Measurements from ENCODE around the gene ZFR2. TPM values are rescaled to one million over a fixed set of nuclear protein-coding genes. Genes with fewer than 3 reads are reported as not detected.
"Not testable (repeated sequence)": the region's sequence is repeated elsewhere in the genome, so short reads cannot be mapped to it uniquely, and the experiment has no call there.

The ZFR2 gene
- total RNA-seq, 1 donor = not detected

DNA sequence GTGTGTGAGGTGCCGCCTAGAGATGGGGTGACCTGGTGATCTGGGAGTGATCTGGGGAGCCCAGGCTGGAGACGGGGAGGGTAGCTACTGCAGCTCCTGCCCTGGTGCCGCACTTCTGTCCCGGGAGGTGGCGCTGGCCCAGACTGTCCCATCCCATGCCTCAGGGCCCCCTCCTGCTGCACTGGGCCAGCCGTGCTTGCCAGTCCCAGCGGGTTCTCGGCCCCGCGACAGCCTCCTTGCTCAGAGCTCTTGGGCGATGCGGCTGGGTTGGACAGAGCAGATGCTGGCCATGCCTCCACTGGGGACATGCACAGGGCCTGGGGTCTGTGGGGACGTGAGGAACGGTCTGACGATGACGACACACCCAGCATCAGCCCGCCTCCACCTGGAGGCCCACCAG lies 99.3 kb downstream of the ZFR2 start:
- no peak overlapping the region for H3K4me3 ChIP-seq (ENCODE audit: low read depth, low read length)
- TF ChIP-seq, protein P1, sequence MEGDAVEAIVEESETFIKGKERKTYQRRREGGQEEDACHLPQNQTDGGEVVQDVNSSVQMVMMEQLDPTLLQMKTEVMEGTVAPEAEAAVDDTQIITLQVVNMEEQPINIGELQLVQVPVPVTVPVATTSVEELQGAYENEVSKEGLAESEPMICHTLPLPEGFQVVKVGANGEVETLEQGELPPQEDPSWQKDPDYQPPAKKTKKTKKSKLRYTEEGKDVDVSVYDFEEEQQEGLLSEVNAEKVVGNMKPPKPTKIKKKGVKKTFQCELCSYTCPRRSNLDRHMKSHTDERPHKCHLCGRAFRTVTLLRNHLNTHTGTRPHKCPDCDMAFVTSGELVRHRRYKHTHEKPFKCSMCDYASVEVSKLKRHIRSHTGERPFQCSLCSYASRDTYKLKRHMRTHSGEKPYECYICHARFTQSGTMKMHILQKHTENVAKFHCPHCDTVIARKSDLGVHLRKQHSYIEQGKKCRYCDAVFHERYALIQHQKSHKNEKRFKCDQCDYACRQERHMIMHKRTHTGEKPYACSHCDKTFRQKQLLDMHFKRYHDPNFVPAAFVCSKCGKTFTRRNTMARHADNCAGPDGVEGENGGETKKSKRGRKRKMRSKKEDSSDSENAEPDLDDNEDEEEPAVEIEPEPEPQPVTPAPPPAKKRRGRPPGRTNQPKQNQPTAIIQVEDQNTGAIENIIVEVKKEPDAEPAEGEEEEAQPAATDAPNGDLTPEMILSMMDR (IDR thresholded peaks at IDR 0.05; ENCODE audit: insufficient read depth, low read length) = no peak
- DNase-seq (ENCODE audit: low read depth) = no peak

DNA sequence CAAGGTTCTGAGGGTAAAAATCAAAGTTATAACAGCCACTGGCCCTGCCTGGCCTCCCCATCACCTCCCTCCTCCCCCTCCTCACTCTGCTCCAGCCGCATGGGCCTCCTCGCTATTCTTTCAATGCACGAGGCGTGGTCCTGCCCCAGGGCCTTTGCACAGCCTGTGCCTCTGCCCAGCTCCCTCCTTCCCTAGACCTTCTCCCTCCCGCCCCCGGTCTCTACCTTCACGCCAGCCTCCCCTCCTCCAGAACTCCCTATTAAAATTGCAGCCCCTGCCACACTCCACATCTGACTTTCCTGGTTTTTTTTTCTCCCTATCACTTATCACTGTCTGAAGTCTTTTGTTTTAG lies 100.1 kb downstream of the ZFR2 start:
- no peak for DNase-seq (ENCODE audit: low read depth)
- H3K4me3 ChIP-seq (ENCODE audit: low read depth, low read length) = no peak overlapping the region
- TF ChIP-seq, protein P1 (IDR thresholded peaks at IDR 0.05; ENCODE audit: insufficient read depth, low read length) = no peak

DNA sequence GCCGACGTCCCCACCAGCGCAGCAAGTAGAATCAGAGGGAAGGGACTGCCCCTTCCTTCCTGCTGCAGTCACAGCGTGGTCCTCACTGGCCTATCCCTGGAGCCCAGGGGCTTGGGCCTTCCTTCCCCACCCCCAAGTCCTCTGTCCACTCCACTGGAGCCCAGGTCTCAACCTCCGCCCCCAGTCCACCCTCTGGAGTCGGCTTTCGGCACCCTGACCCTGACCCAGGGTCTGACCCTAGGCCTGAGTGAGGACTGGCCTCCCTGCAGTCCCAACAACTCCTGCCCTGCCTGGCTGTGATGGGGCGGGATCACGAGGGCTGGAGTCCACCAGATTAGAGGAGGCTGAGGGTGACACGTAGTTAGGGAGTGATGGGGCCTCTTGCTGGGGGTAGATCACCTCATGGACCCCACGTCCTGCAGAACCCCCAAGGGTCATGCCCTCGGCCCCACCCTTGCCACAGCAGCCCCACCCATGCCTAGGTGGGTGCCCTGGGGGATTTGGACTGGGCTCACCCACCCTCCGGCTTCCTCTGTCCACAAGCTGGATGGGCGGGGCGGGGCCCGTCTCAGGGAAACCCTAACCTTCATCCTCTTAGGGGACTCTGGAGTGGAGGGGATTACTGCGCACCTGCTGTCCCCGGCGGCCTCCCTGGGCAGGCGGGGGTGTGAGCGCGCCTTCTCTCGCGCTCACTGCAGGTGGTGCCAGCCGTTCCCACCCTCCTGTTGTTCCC lies 100.7 kb downstream of the ZFR2 start:
- TF ChIP-seq, protein P1 (IDR thresholded peaks at IDR 0.05; ENCODE audit: insufficient read depth, low read length) = no peak
- H3K4me3 ChIP-seq (ENCODE audit: low read depth, low read length) = no peak overlapping the region
- DNase-seq (ENCODE audit: low read depth) = no peak

DNA sequence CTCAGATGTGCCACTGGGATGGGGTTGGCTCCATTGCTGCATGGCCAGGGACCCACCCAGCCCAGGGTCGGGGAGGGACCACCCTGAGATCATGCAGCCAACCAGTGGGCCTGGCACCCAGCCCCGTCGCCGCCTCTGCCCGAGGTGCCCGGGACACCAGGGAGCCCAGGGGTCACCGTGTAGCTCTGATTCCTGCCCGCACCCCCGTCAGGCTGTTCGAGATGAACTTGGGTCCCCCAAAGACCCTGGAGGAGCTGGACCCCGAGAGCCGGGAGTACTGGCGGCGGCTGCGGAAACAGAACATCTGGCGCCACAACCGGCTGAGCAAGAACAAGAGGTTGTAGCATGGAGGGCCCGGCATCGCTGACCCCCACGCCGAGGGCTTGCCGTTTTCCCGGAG lies 101.8 kb downstream of the ZFR2 start:
- TF ChIP-seq, protein P1 (IDR thresholded peaks at IDR 0.05; ENCODE audit: insufficient read depth, low read length) = no peak
- H3K4me3 ChIP-seq (ENCODE audit: low read depth, low read length) = no peak overlapping the region
- DNase-seq (ENCODE audit: low read depth) = no peak

DNA sequence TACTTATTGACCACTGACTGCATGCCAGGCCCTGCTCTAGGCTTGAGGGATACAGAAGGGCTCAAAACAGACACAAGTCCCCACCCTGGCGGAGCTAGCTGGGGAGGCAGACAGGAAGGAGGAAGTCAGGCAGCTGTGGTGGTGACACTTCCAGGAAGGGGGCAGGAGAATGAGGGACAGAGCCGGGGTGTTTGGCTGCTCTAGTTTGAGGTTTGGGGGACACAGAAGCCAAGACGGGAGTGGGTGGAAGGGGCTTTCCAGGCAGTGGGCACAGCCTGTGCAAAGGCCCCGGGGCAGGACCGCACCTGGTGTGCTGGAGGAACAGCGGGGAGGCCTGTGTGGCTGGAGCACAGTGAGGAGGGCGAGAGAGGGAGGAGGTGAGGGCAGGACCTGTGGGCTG lies 102.3 kb downstream of the ZFR2 start:
- no peak for DNase-seq (ENCODE audit: low read depth)
- TF ChIP-seq, protein P1 (IDR thresholded peaks at IDR 0.05; ENCODE audit: insufficient read depth, low read length) = no peak
- H3K4me3 ChIP-seq (ENCODE audit: low read depth, low read length) = no peak overlapping the region

DNA sequence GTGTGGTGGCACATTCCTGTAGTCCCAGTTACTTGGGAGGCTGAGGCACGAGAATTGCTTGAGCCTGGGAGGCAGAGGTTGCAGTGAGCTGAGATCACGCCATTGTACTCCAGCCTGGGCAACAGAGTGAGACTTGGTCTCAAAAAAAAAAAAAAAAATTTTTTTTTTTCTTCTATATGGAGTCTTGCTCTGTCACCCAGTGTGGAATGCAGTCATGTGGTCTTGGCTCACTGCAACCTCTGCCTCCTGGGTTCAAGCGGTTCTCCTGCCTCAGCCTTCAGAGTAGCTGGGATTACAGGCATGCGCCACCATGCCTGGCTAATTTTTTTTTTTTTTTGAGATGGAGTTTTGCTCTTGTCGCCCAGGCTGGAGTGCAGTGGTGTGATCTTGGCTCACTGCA lies 103.1 kb downstream of the ZFR2 start:
- DNase-seq (ENCODE audit: low read depth); H3K4me3 ChIP-seq (ENCODE audit: low read depth, low read length): not testable (repeated sequence)

DNA sequence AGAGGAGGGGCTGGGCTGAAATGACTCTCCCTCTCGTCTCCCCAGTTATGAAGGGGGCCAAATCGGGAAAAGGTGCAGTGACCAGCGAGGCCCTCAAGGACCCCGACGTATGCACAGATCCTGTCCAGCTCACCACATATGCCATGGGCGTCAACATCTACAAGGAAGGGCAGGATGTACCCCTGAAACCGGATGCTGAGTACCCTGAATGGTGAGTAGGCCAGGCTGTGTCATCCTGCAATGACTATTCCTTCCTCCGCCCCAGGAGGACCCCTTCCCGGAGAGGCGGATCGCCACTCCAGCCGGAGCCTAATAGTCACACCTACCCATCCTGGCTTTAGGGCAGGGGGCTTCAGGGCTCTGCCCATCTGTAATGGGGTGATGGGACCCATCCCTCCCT lies 103.7 kb downstream of the ZFR2 start:
- H3K4me3 ChIP-seq (ENCODE audit: low read depth, low read length) = no peak overlapping the region
- DNase-seq (ENCODE audit: low read depth) = no peak
- TF ChIP-seq, protein P1 (IDR thresholded peaks at IDR 0.05; ENCODE audit: insufficient read depth, low read length) = no peak

All from fibroblast of the aortic adventitia (primary cell).